Measurements from ENCODE around the gene AQP2. TPM values are rescaled to one million over a fixed set of nuclear protein-coding genes. Genes with fewer than 3 reads are reported as not detected.

The AQP2 gene
- total RNA-seq, 1 donor from 2014 or later: not detected

GRCh38 chr12:49976557-49976956, 26.0 kb downstream of the AQP2 start:
- Histone ChIP-seq H3K9me3 (no peaks in the 10 kb centered on the region), H3K4me3 (no peak overlapping the region), H3K36me3 (no peaks in the 10 kb centered on the region), H3K27me3 (no peaks in the 10 kb centered on the region), H3K27ac (no peak overlapping the region), H3K4me1 (no peaks in the 10 kb centered on the region)
- DNase-seq: peak; percentile 49
- ATAC-seq: no peak
- no peak for TF ChIP-seq CTCF (IDR thresholded peaks at IDR 0.05)
- intact Hi-C loops (cut with DNase I): no loop called here

GRCh38 chr12:49978125-49978524, 27.6 kb downstream of the AQP2 start:
- H3K27me3 ChIP-seq: no peaks in the 10 kb centered on the region
- intact Hi-C loops (cut with DNase I): no loop called here
- H3K4me1 ChIP-seq: no peaks in the 10 kb centered on the region
- H3K27ac ChIP-seq: no peak overlapping the region
- H3K9me3 ChIP-seq: no peaks in the 10 kb centered on the region
- H3K36me3 ChIP-seq: no peaks in the 10 kb centered on the region
- TF ChIP-seq CTCF (IDR thresholded peaks at IDR 0.05): no peak
- ATAC-seq (no peak), DNase-seq (no peak)
- H3K4me3 ChIP-seq: no peak overlapping the region

- ATAC-seq: no peak
- Histone ChIP-seq H3K4me3 (no peak overlapping the region), H3K27me3 (no peaks in the 10 kb centered on the region), H3K36me3 (no peaks in the 10 kb centered on the region), H3K4me1 (peaks cover 7% of the 10 kb centered on the region), H3K27ac (no peak overlapping the region), H3K9me3 (no peaks in the 10 kb centered on the region)
- DNase-seq: no peak
- intact Hi-C loops (cut with DNase I): no loop called here
- TF ChIP-seq CTCF (IDR thresholded peaks at IDR 0.05): no peak
Measured at GRCh38 chr12:49979016-49979586, 28.6 kb downstream of the AQP2 start.

GRCh38 chr12:49979791-49980190, 29.3 kb downstream of the AQP2 start:
- H3K4me3 ChIP-seq: no peak overlapping the region
- DNase-seq: no peak
- H3K27me3 ChIP-seq: no peaks in the 10 kb centered on the region
- ATAC-seq: no peak
- intact Hi-C loops (cut with DNase I): no loop called here
- no peak overlapping the region for H3K27ac ChIP-seq
- no peak for TF ChIP-seq CTCF (IDR thresholded peaks at IDR 0.05)
- no peaks in the 10 kb centered on the region for H3K9me3 ChIP-seq
- H3K4me1 ChIP-seq: peaks cover 11% of the 10 kb centered on the region
- no peaks in the 10 kb centered on the region for H3K36me3 ChIP-seq

GRCh38 chr12:49980501-49981349, 30.2 kb downstream of the AQP2 start:
- DNase-seq: no peak
- H3K27ac ChIP-seq: no peak overlapping the region
- no peaks in the 10 kb centered on the region for H3K36me3 ChIP-seq
- TF ChIP-seq CTCF (IDR thresholded peaks at IDR 0.05): no peak
- H3K9me3 ChIP-seq: no peaks in the 10 kb centered on the region
- H3K4me3 ChIP-seq: no peak overlapping the region
- ATAC-seq: no peak
- H3K27me3 ChIP-seq: no peaks in the 10 kb centered on the region
- H3K4me1 ChIP-seq: peaks cover 11% of the 10 kb centered on the region
- intact Hi-C loops (cut with DNase I): no loop called here
